IMR-90 (cell line): ENCODE measurements around the gene SEPTIN2. TPM values are rescaled to one million over a fixed set of nuclear protein-coding genes. Genes with fewer than 3 reads are reported as not detected.

ENCODE experiments used
- ATAC-seq: fragments of 200-7000 bp; cut with Tn5 transposase; 2 replicates; pipeline ENCODE4 v1.9.1; 2020; ENCODE audit warnings: low read depth, mild to moderate bottlenecking, moderate library complexity
- BruUV-seq: library from RNA; stranded (reverse); fragments of 400-500 nt; replicated peaks from 2 replicates; lab custom pipeline; 2021; lab: Mats Ljungman, UMichigan
- CTCF ChIA-PET: fragments of 300-600 bp; formaldehyde crosslinking; extraction: SDS; loops from one replicate; lab custom pipeline; 2021; ENCODE audit warnings: antibody characterized with exemption; lab: Yijun Ruan, JAX
- POLR2A ChIA-PET: fragments of 300-600 bp; sonication (Branson Sonifier 250); formaldehyde crosslinking; loops from one replicate; lab custom pipeline; 2022; ENCODE audit warnings: antibody characterized with exemption; ENCODE audit not compliant: unreplicated experiment; lab: Charles Lee
- DNase-seq: peaks from one replicate; pipeline ENCODE4 v3.0.0; 2013
- H2AFZ ChIP-seq: replicated peaks from 2 replicates; pipeline ENCODE3; 2013; ENCODE audit warnings: low read length, mild to moderate bottlenecking; ENCODE audit not compliant: poor library complexity
- H2AK5ac ChIP-seq: 2 replicates; pipeline ENCODE4 v1.6.1; 2013; ENCODE audit warnings: low read depth, low read length, inconsistent platforms
- H2AK9ac ChIP-seq: replicated peaks from 2 replicates; pipeline ENCODE3; 2013; ENCODE audit warnings: mild to moderate bottlenecking, low read depth, low read length, moderate library complexity; ENCODE audit not compliant: poor library complexity
- H2BK120ac ChIP-seq: 2 replicates; pipeline ENCODE4 v1.6.1; 2013; ENCODE audit warnings: low read depth, low read length, inconsistent platforms
- H2BK15ac ChIP-seq: 3 replicates; pipeline ENCODE4 v1.6.1; 2013; ENCODE audit warnings: low read depth, low read length, inconsistent platforms
- H2BK20ac ChIP-seq: 2 replicates; pipeline ENCODE4 v1.6.1; 2013; ENCODE audit warnings: low read depth, mild to moderate bottlenecking, inconsistent platforms, low read length, moderate library complexity
- H2BK5ac ChIP-seq: 2 replicates; pipeline ENCODE4 v1.6.1; 2013; ENCODE audit warnings: mild to moderate bottlenecking, low read depth, low read length, inconsistent platforms; ENCODE audit not compliant: poor library complexity, severe bottlenecking
- H3K14ac ChIP-seq: replicated peaks from 2 replicates; pipeline ENCODE4 v1.6.1; 2013; ENCODE audit warnings: low read depth, low read length, inconsistent platforms
- H3K18ac ChIP-seq: 2 replicates; pipeline ENCODE4 v1.6.1; 2013; ENCODE audit warnings: low read depth, low read length, control low read depth
- H3K23ac ChIP-seq: 2 replicates; pipeline ENCODE4 v1.6.1; 2013; ENCODE audit warnings: low read depth, low read length, inconsistent platforms
- H3K27ac ChIP-seq: 2 replicates; pipeline ENCODE4 v1.5.1; 2013; ENCODE audit warnings: mild to moderate bottlenecking, control low read depth, low read length; ENCODE audit not compliant: insufficient read depth
- H3K27me3 ChIP-seq: 2 replicates; pipeline ENCODE4 v1.6.1; 2013; ENCODE audit warnings: low read length; ENCODE audit not compliant: control insufficient read depth, insufficient read depth
- H3K36me3 ChIP-seq: 2 replicates; pipeline ENCODE4 v1.6.1; 2013; ENCODE audit warnings: low read length, mixed read lengths; ENCODE audit not compliant: control insufficient read depth, insufficient read depth
- H3K4ac ChIP-seq: 2 replicates; pipeline ENCODE4 v1.6.1; 2013; ENCODE audit warnings: low read depth, low read length, inconsistent platforms
- H3K4me1 ChIP-seq: 2 replicates; pipeline ENCODE4 v1.6.1; 2013; ENCODE audit warnings: low read length, mixed read lengths; ENCODE audit not compliant: control insufficient read depth, insufficient read depth
- H3K4me2 ChIP-seq: 2 replicates; pipeline ENCODE4 v1.6.1; 2013; ENCODE audit warnings: low read depth, mild to moderate bottlenecking, control low read depth, low read length, moderate library complexity
- H3K4me3 ChIP-seq: 2 replicates; pipeline ENCODE4 v1.5.1; 2013; ENCODE audit warnings: low read depth, mild to moderate bottlenecking, control low read depth, low read length, moderate library complexity; ENCODE audit not compliant: insufficient read depth
- H3K56ac ChIP-seq: 2 replicates; pipeline ENCODE4 v1.6.1; 2013; ENCODE audit warnings: low read length, inconsistent platforms; ENCODE audit not compliant: insufficient read depth; ENCODE audit errors: extremely low read depth
- H3K79me1 ChIP-seq, 2 experiments: 2 replicates each; pipeline ENCODE4 v1.6.1; 2013; ENCODE audit warnings: low read length in 2 of 2, inconsistent platforms in 1 of 2, low read depth in 1 of 2
- H3K9ac ChIP-seq: 2 replicates; pipeline ENCODE4 v1.6.1; 2013; ENCODE audit warnings: low read depth, low read length, control low read depth
- H3K9me1 ChIP-seq: 2 replicates; pipeline ENCODE4 v1.6.1; 2013; ENCODE audit warnings: low read length, inconsistent platforms; ENCODE audit not compliant: insufficient read depth
- H3K9me3 ChIP-seq: 2 replicates; pipeline ENCODE4 v1.6.1; 2013; ENCODE audit warnings: low read length; ENCODE audit not compliant: control insufficient read depth, insufficient read depth
- H4K20me1 ChIP-seq: 2 replicates; pipeline ENCODE4 v1.6.1; 2013; ENCODE audit warnings: low read length, inconsistent platforms; ENCODE audit not compliant: insufficient read depth
- H4K5ac ChIP-seq: 2 replicates; pipeline ENCODE4 v1.6.1; 2013; ENCODE audit warnings: mild to moderate bottlenecking, low read depth, low read length, control low read depth
- H4K8ac ChIP-seq, 2 experiments: 2 replicates each; pipeline ENCODE4 v1.6.1; 2013; ENCODE audit warnings: low read depth in 2 of 2, low read length in 2 of 2, control low read depth in 1 of 2, inconsistent platforms in 1 of 2
- H4K91ac ChIP-seq: 2 replicates; pipeline ENCODE4 v1.6.1; 2013; ENCODE audit warnings: low read depth, low read length, inconsistent platforms; ENCODE audit not compliant: insufficient read depth
- BHLHE40 ChIP-seq: fragments of 150-350 bp; IDR thresholded peaks from 2 replicates; pipeline ENCODE4 v1.6.1; 2016; ENCODE audit warnings: mild to moderate bottlenecking, low read depth, low read length
- CEBPB ChIP-seq: IDR thresholded peaks from 2 replicates; pipeline ENCODE4 v1.6.1; 2012; ENCODE audit warnings: low read depth, low read length, improper control_type of control experiment
- CHD1 ChIP-seq: IDR thresholded peaks from 2 replicates; pipeline ENCODE4 v1.6.1; 2012; ENCODE audit warnings: low read depth, low read length, improper control_type of control experiment
- CTCF ChIP-seq: conservative IDR thresholded peaks from 2 replicates; pipeline ENCODE4 v1.5.1; 2012; ENCODE audit warnings: mild to moderate bottlenecking, low read depth, low read length, improper control_type of control experiment
- ELK1 ChIP-seq: fragments of 150-350 bp; IDR thresholded peaks from 2 replicates; pipeline ENCODE4 v1.6.1; 2016; ENCODE audit warnings: low read depth, mild to moderate bottlenecking, low read length, moderate library complexity, borderline replicate concordance
- FOS ChIP-seq: fragments of 150-350 bp; IDR thresholded peaks from 2 replicates; pipeline ENCODE4 v1.6.1; 2016; ENCODE audit warnings: low read depth, low read length
- MAFK ChIP-seq: IDR thresholded peaks from 2 replicates; pipeline ENCODE4 v1.6.1; 2012; ENCODE audit warnings: low read depth, low read length, improper control_type of control experiment
- MAZ ChIP-seq: IDR thresholded peaks from 2 replicates; pipeline ENCODE4 v1.6.1; 2012; ENCODE audit warnings: low read depth, mild to moderate bottlenecking, low read length, improper control_type of control experiment, moderate library complexity, borderline replicate concordance
- MXI1 ChIP-seq: IDR thresholded peaks from 2 replicates; pipeline ENCODE4 v1.6.1; 2012; ENCODE audit warnings: low read depth, mild to moderate bottlenecking, low read length, moderate library complexity, borderline replicate concordance
- NFE2L2 ChIP-seq: fragments of 150-350 bp; IDR thresholded peaks from 2 replicates; pipeline ENCODE4 v1.6.1; 2016; ENCODE audit warnings: low read depth, mild to moderate bottlenecking, low read length
- POLR2A ChIP-seq: IDR thresholded peaks from 2 replicates; pipeline ENCODE4 v1.6.1; 2012; ENCODE audit warnings: mild to moderate bottlenecking, low read depth, low read length
- RAD21 ChIP-seq: IDR thresholded peaks from 2 replicates; pipeline ENCODE4 v1.6.1; 2012; ENCODE audit warnings: low read length, improper control_type of control experiment
- RCOR1 ChIP-seq: IDR thresholded peaks from 2 replicates; pipeline ENCODE4 v1.6.1; 2012; ENCODE audit warnings: mild to moderate bottlenecking, low read length, improper control_type of control experiment; ENCODE audit not compliant: insufficient replicate concordance
- RFX5 ChIP-seq: IDR thresholded peaks from 2 replicates; pipeline ENCODE4 v1.8.0; 2012; ENCODE audit warnings: low read depth, mild to moderate bottlenecking, low read length, moderate library complexity
- SMC3 ChIP-seq: fragments of 150-350 bp; IDR thresholded peaks from 2 replicates; pipeline ENCODE4 v1.6.1; 2016; ENCODE audit warnings: low read depth, mild to moderate bottlenecking, antibody characterized with exemption, low read length, moderate library complexity
- WGBS, 2 experiments: methylation state at CpG; one replicate each; pipeline versions ENCODE4 v1.1.5 to v1.1.7; 2013; ENCODE audit warnings: missing lambda C conversion rate in 2 of 2; ENCODE audit not compliant: insufficient read length in 1 of 2; ENCODE audit errors: extremely low coverage in 2 of 2; 5-methylcytosine and 5-hydroxymethylcytosine counted together
- dilution Hi-C: fragments of 300-500 bp; cut with HindIII; formaldehyde crosslinking; loops from one replicate; pipeline ENCODE4 v1.14.3; 2018; ENCODE audit warnings: low sequenced_read_pairs; ENCODE audit not compliant: unreplicated experiment
- in situ Hi-C: fragments of 300-500 bp; cut with MboI; formaldehyde crosslinking; loops from 3 replicates; pipeline ENCODE4 v1.14.3; 2019; ENCODE audit warnings: low sequenced_read_pairs, inconsistent platforms, mixed read lengths
- intact Hi-C: fragments of 100-400 bp; cut with micrococcal nuclease; formaldehyde crosslinking; loops from 2 replicates; pipeline ENCODE4 v1.10.0; 2022
- polyA plus RNA-seq, 3 experiments: library from polyadenylated mRNA; depleted of rRNA; stranded (reverse); fragments of >200 nt; gene quantifications; 2 replicates each; pipeline ENCODE4 v1.2.3, GENCODE V29; 2012; ENCODE audit warnings: low replicate concordance in 1 of 3
- total RNA-seq: library from RNA; depleted of rRNA; stranded (reverse); fragments of >200 nt; gene quantifications from 2 replicates; pipeline ENCODE4 v1.2.3, GENCODE V29; 2012

The SEPTIN2 gene
- total and polyA plus RNA-seq, 2 of the 4 experiments (the other 2 are of a cell fraction), result 420 to 504 TPM

- H3K4ac ChIP-seq, result peak overlapping the region; percentile 78
- 0 out of 2 replicates have a peak overlapping the region, but pooled peaks have one; percentile 27 for H3K4me3 ChIP-seq
- peak overlapping the region; percentile 90 for H2AK5ac ChIP-seq
- H3K27me3 ChIP-seq, result no peaks in the 10 kb centered on the region
- DNase-seq (peak; percentile 51), ATAC-seq (peak; percentile 9)
- peak overlapping the region; percentile 57 for H3K4me2 ChIP-seq
- peak overlapping the region; percentile 20 for H2BK5ac ChIP-seq
- peak overlapping the region; percentile 32; the same call in 1 of the 2 replicates for H3K27ac ChIP-seq
- peaks cover 18% of the 10 kb centered on the region for H3K9me1 ChIP-seq
- peak overlapping the region; percentile 42; the same call in 1 of the 2 replicates for H4K5ac ChIP-seq
- H4K8ac ChIP-seq, result peak overlapping the region in 1 of 2 experiments; percentile 67; a peak in 1 of 4 replicates
- ChIA-PET CTCF (no interaction called here), POLR2A (no interaction called here)
- H3K18ac ChIP-seq, result no peak overlapping the region
- H3K9me3 ChIP-seq, result no peaks in the 10 kb centered on the region
- H3K56ac ChIP-seq, result no peak overlapping the region
- peak overlapping the region; percentile 80 for H2AFZ ChIP-seq
- peaks cover 19 to 58% of the 10 kb centered on the region in 2 experiments for H3K79me1 ChIP-seq
- peak overlapping the region; percentile 91 for H2AK9ac ChIP-seq
- peak overlapping the region; percentile 41; the same call in 1 of the 2 replicates for H4K91ac ChIP-seq
- H2BK15ac ChIP-seq, result no peak overlapping the region
- peaks cover 33% of the 10 kb centered on the region for H3K36me3 ChIP-seq
- intact Hi-C loops, result loop anchor here (5.0 kb wide), 4 partner anchors 98 to 302 kb away; partner anchors contain the start of genes ATG4B, BOK and THAP4
- no peak overlapping the region for H3K14ac ChIP-seq
- H2BK20ac ChIP-seq, result no peak overlapping the region
- no peak overlapping the region for H3K23ac ChIP-seq
- no peak overlapping the region for H2BK120ac ChIP-seq
- in situ Hi-C loops, result no loop called here
- H3K4me1 ChIP-seq, result peaks cover 8% of the 10 kb centered on the region
- 50% methylated on average over 14 of the region's 40 CpGs; no CpG with 5 or more reads in 1 of the 2 experiments for WGBS, 2 experiments
- dilution Hi-C loops, result no loop called here
- H3K9ac ChIP-seq, result no peak overlapping the region
- BruUV-seq, result no TSS peak
- peaks cover 49% of the 10 kb centered on the region for H4K20me1 ChIP-seq
- no peak for TF ChIP-seq FOS
- TF ChIP-seq POLR2A, result no peak
- no peak for TF ChIP-seq MAZ
- no peak for TF ChIP-seq MXI1
- TF ChIP-seq BHLHE40, result no peak
- no peak for TF ChIP-seq NFE2L2
- TF ChIP-seq CHD1, result no peak
- TF ChIP-seq CTCF, result no peak
- TF ChIP-seq CEBPB, result no peak
- TF ChIP-seq RAD21, result no peak
- no peak for TF ChIP-seq MAFK
- no peak for TF ChIP-seq ELK1
- TF ChIP-seq RCOR1, result no peak
- TF ChIP-seq SMC3, result no peak
- no peak for TF ChIP-seq RFX5
Measured at GRCh38 chr2:241354668-241355658, 39.2 kb downstream of the SEPTIN2 start.
